Memory B cell (primary cell): ENCODE results near the gene LRRC7.

Experiments used
- ATAC-seq: fragments of 150-1000 bp; cut with Tn5 transposase; 2 replicates; pipeline ENCODE4 v1.10.0; 2021; ENCODE audit warnings: low read depth, mild to moderate bottlenecking, moderate library complexity
- DNase-seq, 2 donors: peaks; one replicate each; pipeline ENCODE4 v3.0.0; 2022; ENCODE audit warnings: low spot score in 2 of 2
- H3K27ac Mint-ChIP-seq: one replicate; pipeline ENCODE4 v1.8.0; 2022; ENCODE audit warnings: mild to moderate bottlenecking, moderate library complexity, mixed read lengths
- H3K27me3 Mint-ChIP-seq: one replicate; pipeline ENCODE4 v1.8.0; 2022; ENCODE audit warnings: mixed read lengths
- H3K36me3 Mint-ChIP-seq: one replicate; pipeline ENCODE4 v1.8.0; 2022; ENCODE audit warnings: mild to moderate bottlenecking, mixed read lengths
- H3K4me1 Mint-ChIP-seq: one replicate; pipeline ENCODE4 v1.8.0; 2022; ENCODE audit warnings: mixed read lengths
- H3K4me3 Mint-ChIP-seq: one replicate; pipeline ENCODE4 v1.8.0; 2022; ENCODE audit warnings: mild to moderate bottlenecking, moderate library complexity, mixed read lengths
- H3K9me3 Mint-ChIP-seq: one replicate; pipeline ENCODE4 v1.8.0; 2022; ENCODE audit warnings: mixed read lengths

The LRRC7 gene

DNA sequence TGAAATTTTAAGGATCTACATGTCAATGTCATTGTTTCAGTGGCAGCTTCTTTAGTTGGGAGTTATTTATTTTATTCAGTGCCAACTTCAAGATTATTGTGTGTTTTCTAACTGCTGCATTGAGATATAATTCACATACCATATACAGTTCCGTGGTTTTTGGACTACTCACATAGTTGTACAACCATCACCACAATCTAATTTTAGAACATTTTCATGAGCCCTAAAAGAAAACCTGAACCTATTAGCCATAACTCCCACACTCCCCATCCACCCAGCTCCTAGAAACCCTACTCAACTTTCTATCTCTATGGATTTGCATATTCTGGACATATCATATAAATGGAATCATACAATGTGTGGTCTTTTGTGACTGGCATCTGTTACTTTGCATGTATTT is 417.7 kb downstream of the LRRC7 start:
- H3K4me3 Mint-ChIP-seq: no peak overlapping the region
- H3K27me3 Mint-ChIP-seq: no peaks in the 10 kb centered on the region
- peaks cover 3% of the 10 kb centered on the region for H3K9me3 Mint-ChIP-seq
- H3K36me3 Mint-ChIP-seq: no peaks in the 10 kb centered on the region
- no peak overlapping the region for H3K27ac Mint-ChIP-seq
- DNase-seq (no peak), ATAC-seq (no peak)
- no peaks in the 10 kb centered on the region for H3K4me1 Mint-ChIP-seq

DNA sequence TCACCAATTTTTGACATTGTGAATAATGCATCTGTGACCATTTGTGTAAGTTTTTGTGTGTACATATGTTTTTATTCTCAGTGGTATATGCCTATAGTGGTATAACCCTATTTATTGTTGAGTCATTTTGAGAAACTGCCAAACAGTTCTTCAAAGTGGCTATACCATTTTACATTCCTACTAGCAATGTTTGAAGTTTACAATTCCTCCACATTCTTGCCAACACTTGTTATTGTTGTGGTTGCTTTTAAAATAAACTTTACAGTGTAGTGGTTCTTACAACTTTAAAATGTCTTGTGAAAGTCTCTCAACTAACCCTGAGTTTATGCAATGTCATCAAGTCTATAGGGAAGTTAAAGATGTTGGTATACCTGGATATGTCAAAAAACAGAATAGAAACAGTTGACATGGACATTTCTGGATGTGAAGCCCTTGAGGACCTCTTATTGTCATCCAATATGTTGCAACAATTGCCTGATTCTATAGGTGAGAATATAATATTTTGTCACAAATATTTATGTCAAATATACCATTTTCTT is 418.2 kb downstream of the LRRC7 start:
- no peak for ATAC-seq
- Mint-ChIP-seq H3K27ac (no peak overlapping the region), H3K9me3 (peaks cover 3% of the 10 kb centered on the region), H3K4me3 (no peak overlapping the region), H3K36me3 (no peaks in the 10 kb centered on the region), H3K27me3 (no peaks in the 10 kb centered on the region), H3K4me1 (no peaks in the 10 kb centered on the region)
- no peak for DNase-seq

DNA sequence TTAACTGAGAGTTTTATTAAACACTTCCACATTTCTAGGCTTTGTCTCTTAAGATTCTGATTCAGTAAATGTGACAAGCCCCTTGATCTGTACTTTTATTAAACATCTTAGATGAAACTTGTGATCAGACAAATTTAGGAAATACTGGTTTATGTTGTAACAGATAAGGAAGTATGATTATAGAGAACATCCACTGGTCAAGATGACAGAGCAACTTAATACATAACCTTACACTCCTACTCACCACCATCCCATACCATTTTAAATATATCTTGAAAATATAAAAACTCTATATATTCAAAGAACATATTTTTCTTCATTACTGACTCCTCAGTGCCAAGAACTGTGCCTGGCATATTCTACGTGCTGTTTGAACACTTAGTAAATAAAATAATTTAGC is 420.2 kb downstream of the LRRC7 start:
- Mint-ChIP-seq H3K4me1 (no peaks in the 10 kb centered on the region), H3K4me3 (no peak overlapping the region), H3K27me3 (no peaks in the 10 kb centered on the region), H3K9me3 (peaks cover 3% of the 10 kb centered on the region), H3K36me3 (no peaks in the 10 kb centered on the region), H3K27ac (no peak overlapping the region)
- no peak for DNase-seq
- no peak for ATAC-seq

DNA sequence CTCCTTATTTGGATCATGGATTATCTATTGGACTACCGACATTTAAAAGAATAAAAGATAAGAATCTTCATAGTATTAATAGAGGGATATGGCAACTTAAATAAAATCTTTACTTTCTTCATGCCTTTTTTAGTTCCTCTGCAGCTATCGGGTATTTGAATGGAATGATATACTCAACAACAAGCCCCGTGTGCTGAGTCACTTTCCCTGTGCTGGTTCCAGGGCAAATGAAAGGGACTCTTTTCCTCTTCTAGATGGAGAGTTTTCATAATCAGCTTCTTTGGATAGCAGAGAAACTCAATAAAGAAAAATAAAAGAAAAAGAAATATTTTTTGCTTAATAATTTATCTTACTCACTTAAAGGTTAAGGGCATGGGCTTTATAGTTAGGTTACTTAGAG is 423.9 kb downstream of the LRRC7 start:
- DNase-seq: no peak
- Mint-ChIP-seq H3K4me3 (no peak overlapping the region), H3K27ac (no peak overlapping the region), H3K27me3 (no peaks in the 10 kb centered on the region), H3K36me3 (no peaks in the 10 kb centered on the region), H3K4me1 (no peaks in the 10 kb centered on the region), H3K9me3 (peaks cover 2% of the 10 kb centered on the region)
- no peak for ATAC-seq

DNA sequence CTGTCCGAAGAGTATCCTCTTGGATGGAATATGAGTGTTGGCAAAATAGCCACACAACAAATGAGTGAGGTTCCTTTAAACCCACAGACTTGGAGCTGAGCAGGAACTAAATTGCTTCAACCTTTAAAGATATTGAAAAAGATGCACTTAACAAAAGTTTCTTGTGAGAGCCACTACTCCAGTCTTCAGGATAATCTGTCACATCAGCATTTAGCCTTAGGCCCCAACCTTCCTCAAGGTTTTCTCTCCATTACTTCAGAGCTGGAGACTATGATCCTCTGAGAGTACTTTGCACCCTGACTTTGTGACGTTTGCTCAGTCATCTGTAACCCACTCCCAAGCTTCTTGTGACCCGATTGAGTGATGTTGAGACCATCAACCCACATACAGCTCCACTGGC is 424.9 kb downstream of the LRRC7 start:
- DNase-seq (no peak), ATAC-seq (no peak)
- Mint-ChIP-seq H3K4me1 (no peaks in the 10 kb centered on the region), H3K36me3 (no peaks in the 10 kb centered on the region), H3K27ac (no peak overlapping the region), H3K27me3 (no peaks in the 10 kb centered on the region), H3K4me3 (no peak overlapping the region), H3K9me3 (peaks cover 2% of the 10 kb centered on the region)

DNA sequence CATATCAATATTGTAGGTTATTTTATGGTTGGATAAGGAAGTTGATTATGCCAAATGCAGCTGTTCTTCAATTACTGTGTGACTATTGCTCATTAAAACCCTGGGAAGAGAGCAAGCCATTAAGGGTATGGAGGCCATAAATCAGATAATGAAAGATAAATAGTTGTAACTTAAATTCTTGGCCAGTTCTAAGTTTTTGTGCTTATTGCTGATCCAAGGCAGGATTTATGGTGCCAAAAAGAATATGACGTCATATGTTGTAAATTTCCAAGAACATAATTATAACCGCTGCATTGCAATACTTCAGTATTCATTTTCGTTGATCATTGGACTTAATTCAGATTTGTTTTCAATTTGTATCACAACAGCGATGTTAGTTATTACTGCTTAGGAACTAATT is 426.1 kb downstream of the LRRC7 start:
- no peaks in the 10 kb centered on the region for H3K4me1 Mint-ChIP-seq
- H3K27ac Mint-ChIP-seq: no peak overlapping the region
- DNase-seq (no peak), ATAC-seq (no peak)
- H3K9me3 Mint-ChIP-seq: peaks cover 3% of the 10 kb centered on the region
- no peaks in the 10 kb centered on the region for H3K36me3 Mint-ChIP-seq
- no peaks in the 10 kb centered on the region for H3K27me3 Mint-ChIP-seq
- H3K4me3 Mint-ChIP-seq: no peak overlapping the region

DNA sequence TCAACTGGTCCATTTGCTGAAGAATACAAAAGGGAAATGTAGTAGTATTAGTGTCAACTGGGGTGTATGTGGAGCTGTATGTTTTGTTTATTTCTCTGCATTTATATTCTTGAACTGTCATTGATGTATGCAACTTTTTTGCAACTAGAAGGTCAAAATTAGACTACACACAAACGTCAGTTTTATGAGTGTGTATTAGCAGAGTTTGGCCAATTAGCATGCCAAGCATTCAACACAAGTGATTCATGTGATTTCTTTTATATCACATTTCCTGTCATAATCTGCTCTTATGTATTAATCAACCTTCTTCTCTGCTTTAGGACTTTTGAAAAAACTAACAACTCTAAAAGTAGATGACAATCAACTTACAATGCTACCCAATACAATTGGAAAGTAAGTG is 426.5 kb downstream of the LRRC7 start:
- DNase-seq: no peak
- Mint-ChIP-seq H3K27me3 (no peaks in the 10 kb centered on the region), H3K4me3 (no peak overlapping the region), H3K36me3 (no peaks in the 10 kb centered on the region), H3K4me1 (no peaks in the 10 kb centered on the region), H3K9me3 (peaks cover 3% of the 10 kb centered on the region), H3K27ac (no peak overlapping the region)
- ATAC-seq: no peak

DNA sequence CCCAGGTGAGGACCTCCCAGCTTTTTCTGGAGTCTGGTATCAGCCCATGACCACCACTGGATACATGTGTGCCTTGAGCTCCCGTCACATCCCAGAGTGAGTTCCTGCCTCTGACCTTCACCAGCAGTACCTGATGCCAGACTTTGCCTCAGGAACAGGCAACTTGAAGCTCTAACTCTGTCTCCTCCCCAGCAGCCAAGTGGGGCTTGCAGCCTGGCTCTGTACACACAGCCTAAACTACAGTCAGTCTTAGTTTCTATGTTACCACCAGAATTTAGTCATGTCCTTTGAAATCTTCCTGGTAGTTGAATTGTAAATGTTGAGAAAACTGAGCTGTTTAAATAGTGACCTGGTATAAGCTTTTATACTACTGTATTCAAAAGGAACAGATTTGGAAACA is 431.1 kb downstream of the LRRC7 start:
- no peak for ATAC-seq
- DNase-seq: no peak
- Mint-ChIP-seq H3K27ac (no peak overlapping the region), H3K4me3 (no peak overlapping the region), H3K36me3 (no peaks in the 10 kb centered on the region), H3K27me3 (no peaks in the 10 kb centered on the region), H3K9me3 (peaks cover 3% of the 10 kb centered on the region), H3K4me1 (no peaks in the 10 kb centered on the region)

DNA sequence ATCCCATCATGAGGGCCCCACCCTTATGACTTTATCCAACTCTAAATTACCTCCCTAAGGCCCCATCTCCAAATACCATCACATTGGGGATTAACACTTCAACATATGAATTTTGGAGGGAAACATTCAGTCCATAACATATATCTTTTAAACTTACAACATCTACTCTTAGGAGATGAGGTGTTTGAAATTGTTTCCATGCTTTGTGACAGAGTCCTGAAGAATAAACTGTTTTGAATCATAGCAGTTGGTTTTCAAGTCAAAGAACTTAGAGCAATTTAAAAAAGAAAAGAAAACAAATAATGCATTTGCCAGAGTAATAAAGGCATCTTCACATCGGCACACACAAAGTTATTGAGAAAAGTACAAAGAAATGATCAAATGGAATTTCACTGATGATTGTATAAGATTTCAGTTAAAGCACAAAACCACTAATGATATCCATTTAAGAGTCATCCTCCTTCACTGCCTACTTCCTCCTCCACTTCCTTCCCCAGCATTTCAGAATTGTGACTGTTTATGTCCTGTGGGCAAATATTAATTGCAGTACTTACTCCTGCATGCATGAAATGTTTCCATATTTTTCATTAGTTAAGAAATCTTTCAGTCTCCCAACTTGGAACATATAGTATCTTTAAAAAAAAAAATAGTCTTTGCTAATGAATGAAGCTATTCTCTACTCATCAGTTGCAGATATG is 435.6 kb downstream of the LRRC7 start:
- Mint-ChIP-seq H3K9me3 (peaks cover 1% of the 10 kb centered on the region), H3K36me3 (no peaks in the 10 kb centered on the region), H3K27ac (no peak overlapping the region), H3K4me1 (no peaks in the 10 kb centered on the region), H3K27me3 (no peaks in the 10 kb centered on the region), H3K4me3 (no peak overlapping the region)
- no peak for ATAC-seq
- DNase-seq: no peak

DNA sequence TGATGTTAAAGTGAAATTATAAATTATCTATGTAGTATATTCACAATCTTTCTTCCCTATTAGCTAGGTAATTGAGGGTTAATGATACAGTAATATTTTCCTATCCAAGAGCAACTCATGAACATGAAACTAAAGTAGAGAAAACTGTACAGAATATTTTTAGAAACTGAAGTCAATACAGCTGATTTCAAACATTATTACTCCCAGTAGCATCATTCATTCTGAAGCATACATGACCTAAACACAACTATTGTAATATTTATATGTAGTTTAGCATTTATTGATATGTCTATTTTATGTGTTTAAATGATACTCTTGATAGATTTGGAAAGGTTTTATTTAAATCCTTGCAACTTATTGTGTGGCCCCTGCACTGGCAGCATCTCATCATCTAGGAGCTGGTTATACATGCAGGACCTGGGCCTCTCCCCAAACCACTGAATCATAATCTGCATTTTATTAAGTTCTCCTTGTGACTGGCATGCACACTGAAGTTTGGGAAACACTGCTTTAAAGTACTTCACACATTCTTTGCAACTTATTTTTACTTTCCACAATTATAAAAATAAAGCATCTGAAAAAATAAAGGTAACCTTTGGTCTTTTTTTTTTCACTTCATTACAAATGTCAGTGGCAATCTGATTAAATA is 437.8 kb downstream of the LRRC7 start:
- H3K36me3 Mint-ChIP-seq: no peaks in the 10 kb centered on the region
- ATAC-seq (no peak), DNase-seq (no peak)
- H3K4me1 Mint-ChIP-seq: no peaks in the 10 kb centered on the region
- H3K9me3 Mint-ChIP-seq: peaks cover 1% of the 10 kb centered on the region
- no peak overlapping the region for H3K4me3 Mint-ChIP-seq
- H3K27ac Mint-ChIP-seq: no peak overlapping the region
- H3K27me3 Mint-ChIP-seq: no peaks in the 10 kb centered on the region

DNA sequence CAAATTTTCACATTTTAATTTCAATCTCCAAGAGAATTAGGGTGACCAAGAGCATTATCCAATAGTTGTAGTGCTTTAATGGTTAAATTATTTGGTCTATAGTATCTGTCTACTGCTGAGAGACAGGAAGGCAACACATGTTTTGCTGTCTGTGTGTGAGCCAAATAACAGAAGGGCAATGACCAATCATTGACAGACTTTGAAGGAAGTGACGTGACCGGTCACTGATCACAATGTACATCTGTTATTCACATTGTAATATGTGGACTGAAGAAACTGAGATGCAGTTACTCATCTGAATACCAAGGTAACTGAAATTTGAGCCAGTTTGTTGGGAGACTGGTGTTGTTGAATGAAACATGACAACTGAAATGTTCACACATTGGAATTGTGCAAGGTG is 440.9 kb downstream of the LRRC7 start:
- no peak for DNase-seq
- no peak overlapping the region for H3K27ac Mint-ChIP-seq

DNA sequence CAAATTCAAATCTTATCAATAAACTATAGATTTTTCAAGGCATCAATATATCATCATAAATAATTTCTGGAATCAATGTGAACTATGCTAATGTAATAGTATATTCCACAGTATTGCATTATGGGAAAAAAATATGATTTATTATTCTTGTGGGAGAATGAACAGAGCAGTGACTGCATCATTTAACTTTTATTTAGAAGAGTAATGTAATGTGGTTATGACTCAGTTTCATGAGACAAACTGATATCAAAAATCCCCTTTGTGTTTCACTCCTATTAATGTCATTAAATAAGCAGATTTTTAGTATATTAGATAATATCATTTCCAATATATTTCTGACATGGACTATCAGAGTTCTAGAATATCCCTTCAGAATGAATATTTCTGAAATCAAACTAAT is 450.0 kb downstream of the LRRC7 start:
- ATAC-seq (no peak), DNase-seq (no peak)
- no peaks in the 10 kb centered on the region for H3K9me3 Mint-ChIP-seq
- no peak overlapping the region for H3K4me3 Mint-ChIP-seq
- H3K27me3 Mint-ChIP-seq: no peaks in the 10 kb centered on the region
- H3K27ac Mint-ChIP-seq: no peak overlapping the region
- no peaks in the 10 kb centered on the region for H3K4me1 Mint-ChIP-seq
- H3K36me3 Mint-ChIP-seq: no peaks in the 10 kb centered on the region

More for the DNA sequence above, 440.9 kb downstream of the LRRC7 start:
- ATAC-seq: no peak
- H3K4me3 Mint-ChIP-seq: no peak overlapping the region
- no peaks in the 10 kb centered on the region for H3K4me1 Mint-ChIP-seq
- H3K27me3 Mint-ChIP-seq: peaks cover 1% of the 10 kb centered on the region
- H3K9me3 Mint-ChIP-seq: no peaks in the 10 kb centered on the region
- no peaks in the 10 kb centered on the region for H3K36me3 Mint-ChIP-seq

DNA sequence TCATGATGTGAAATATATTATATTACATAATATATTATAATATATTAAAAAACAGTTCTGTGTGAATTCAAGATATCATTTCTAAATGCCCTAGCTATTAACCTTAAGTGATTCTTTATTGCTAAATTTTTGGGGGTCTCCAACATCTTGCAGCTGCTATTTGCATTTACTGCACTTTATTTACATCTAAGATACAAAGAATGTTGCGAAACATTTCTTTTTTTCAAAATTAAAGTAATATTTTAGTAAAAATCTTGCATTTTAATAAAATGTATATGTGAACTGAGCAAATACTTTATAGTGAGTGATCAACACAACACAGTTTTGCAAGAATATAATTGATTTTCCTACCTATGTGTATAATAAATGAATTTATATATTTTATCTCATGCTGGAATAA is 456.6 kb downstream of the LRRC7 start:
- Mint-ChIP-seq H3K4me3 (no peak overlapping the region), H3K9me3 (no peaks in the 10 kb centered on the region), H3K36me3 (no peaks in the 10 kb centered on the region), H3K4me1 (no peaks in the 10 kb centered on the region), H3K27me3 (peaks cover 1% of the 10 kb centered on the region), H3K27ac (no peak overlapping the region)
- ATAC-seq (no peak), DNase-seq (no peak)

DNA sequence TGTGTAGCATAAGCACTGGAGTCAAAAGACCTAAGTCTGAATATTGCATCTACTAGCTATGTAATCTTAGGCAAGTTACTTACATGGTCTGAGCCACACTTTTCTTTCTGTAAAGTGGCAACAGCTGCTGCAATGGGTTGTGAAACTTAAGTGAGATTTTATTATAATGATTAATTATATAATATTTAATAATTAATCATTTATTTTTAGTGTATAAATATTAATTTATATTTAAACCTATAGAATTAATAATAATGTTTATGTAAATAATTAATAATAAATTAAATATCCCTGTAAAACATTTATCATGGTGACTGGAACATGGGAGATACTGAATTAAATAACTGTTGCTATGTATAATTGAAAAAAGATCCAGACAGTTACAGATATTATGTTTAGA is 457.3 kb downstream of the LRRC7 start:
- no peaks in the 10 kb centered on the region for H3K4me1 Mint-ChIP-seq
- no peaks in the 10 kb centered on the region for H3K36me3 Mint-ChIP-seq
- H3K9me3 Mint-ChIP-seq: no peaks in the 10 kb centered on the region
- no peak overlapping the region for H3K4me3 Mint-ChIP-seq
- no peak for ATAC-seq
- no peak overlapping the region for H3K27ac Mint-ChIP-seq
- no peak for DNase-seq
- H3K27me3 Mint-ChIP-seq: peaks cover 1% of the 10 kb centered on the region

DNA sequence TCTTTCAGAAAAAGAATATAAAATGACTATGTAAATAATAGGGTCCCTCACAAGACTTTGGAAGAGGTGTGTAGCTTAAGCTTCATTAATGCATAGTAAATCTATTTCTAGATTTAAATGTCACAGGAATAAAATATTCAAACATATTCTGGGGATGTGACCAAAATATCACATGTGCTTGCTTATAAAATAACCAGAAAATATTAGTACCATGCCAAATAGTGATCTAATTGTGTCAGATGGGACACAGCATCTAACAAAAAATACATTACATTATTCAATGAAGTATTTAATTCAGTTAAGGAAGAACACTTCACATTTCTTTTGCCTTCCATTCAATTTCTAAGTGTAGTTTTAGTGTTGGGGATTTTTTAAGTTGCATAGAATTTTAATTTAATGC is 458.1 kb downstream of the LRRC7 start:
- no peaks in the 10 kb centered on the region for H3K36me3 Mint-ChIP-seq
- no peaks in the 10 kb centered on the region for H3K4me1 Mint-ChIP-seq
- peaks cover 1% of the 10 kb centered on the region for H3K27me3 Mint-ChIP-seq
- H3K4me3 Mint-ChIP-seq: no peak overlapping the region
- H3K9me3 Mint-ChIP-seq: no peaks in the 10 kb centered on the region
- ATAC-seq: no peak
- H3K27ac Mint-ChIP-seq: no peak overlapping the region
- DNase-seq: no peak
